Gastrocnemius medialis (tissue), 4 donors: Measurements from ENCODE around the gene MYOM3.

Source experiments
- POLR2A ChIP-seq, 2 donors: fragments of 450-650 bp; IDR thresholded peaks; one replicate each; pipeline ENCODE4 v1.6.1; 2017; ENCODE audit warnings: antibody characterized with exemption in 2 of 2, mild to moderate bottlenecking in 2 of 2, moderate library complexity in 2 of 2
- TF ChIP-seq, protein P1 (sequence below), 5 experiments: fragments of 450-650 bp in 3 of 5; fragments of 200-600 bp in 2 of 5; sonication (generic) in 2 of 5; IDR thresholded peaks in 4 of 5; conservative IDR thresholded peaks in 1 of 5; 1 replicate in 4 of 5; 2 replicates in 1 of 5; pipeline ENCODE4 v1.5.1; 2016 to 2019; ENCODE audit warnings: antibody characterized with exemption in 5 of 5, mild to moderate bottlenecking in 3 of 5, moderate library complexity in 3 of 5

DNA sequence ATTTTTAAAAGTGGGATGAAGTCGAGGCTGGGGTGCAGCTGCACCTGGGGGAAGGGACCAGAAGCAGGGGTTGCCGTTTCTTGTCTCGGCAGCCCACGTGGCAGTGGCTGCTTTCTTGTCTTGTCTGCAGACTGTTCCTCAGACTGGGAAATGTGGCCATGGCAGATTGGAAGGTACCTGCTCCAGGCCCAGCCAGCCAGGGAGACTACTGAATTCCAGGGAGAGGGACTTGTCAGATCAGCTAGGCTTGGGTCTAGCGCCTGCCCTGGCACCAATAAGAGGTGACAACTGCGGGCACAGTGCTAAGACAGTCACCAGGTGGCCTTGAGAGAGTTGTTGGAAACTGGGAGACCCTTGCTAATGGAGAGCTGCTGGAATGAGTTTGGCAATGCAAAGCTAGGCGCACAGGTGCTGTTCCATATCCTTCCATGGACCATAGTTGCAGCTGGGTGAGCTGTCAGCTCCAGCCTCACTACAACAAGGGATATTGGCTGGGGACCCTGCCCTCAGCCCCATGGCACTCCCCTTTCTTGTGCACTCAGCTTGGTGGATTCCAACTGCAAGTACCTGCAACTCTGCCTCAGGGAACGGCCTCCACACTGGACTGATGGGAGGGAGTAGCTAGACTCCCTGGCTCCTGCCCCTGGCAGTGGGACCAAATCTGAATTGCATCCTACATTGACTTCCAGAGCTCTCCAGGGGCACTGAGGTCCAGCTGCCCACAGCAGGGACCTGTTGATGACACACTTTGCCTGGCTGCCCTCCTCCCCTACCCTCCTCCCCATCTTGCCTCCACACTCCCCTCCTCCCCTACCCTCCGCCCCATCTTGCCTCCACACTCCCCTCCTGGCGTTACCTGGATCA is 40.9 kb upstream of the MYOM3 start:
- TF ChIP-seq POLR2A (IDR thresholded peaks at IDR 0.05), result no peak
- TF ChIP-seq, protein P1, sequence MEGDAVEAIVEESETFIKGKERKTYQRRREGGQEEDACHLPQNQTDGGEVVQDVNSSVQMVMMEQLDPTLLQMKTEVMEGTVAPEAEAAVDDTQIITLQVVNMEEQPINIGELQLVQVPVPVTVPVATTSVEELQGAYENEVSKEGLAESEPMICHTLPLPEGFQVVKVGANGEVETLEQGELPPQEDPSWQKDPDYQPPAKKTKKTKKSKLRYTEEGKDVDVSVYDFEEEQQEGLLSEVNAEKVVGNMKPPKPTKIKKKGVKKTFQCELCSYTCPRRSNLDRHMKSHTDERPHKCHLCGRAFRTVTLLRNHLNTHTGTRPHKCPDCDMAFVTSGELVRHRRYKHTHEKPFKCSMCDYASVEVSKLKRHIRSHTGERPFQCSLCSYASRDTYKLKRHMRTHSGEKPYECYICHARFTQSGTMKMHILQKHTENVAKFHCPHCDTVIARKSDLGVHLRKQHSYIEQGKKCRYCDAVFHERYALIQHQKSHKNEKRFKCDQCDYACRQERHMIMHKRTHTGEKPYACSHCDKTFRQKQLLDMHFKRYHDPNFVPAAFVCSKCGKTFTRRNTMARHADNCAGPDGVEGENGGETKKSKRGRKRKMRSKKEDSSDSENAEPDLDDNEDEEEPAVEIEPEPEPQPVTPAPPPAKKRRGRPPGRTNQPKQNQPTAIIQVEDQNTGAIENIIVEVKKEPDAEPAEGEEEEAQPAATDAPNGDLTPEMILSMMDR (IDR thresholded peaks at IDR 0.05 in 4 of 5, conservative IDR thresholded peaks at IDR 0.05 in 1 of 5), result no peak
